B cell (primary cell): ENCODE results near the gene SNRK.

Experiments used
- EZH2 ChIP-seq: IDR thresholded peaks from 2 replicates; pipeline ENCODE4 v1.6.1; 2012; ENCODE audit warnings: borderline replicate concordance, low read depth, mild to moderate bottlenecking, moderate library complexity, low read length; ENCODE audit not compliant: insufficient read depth, poor library complexity, severe bottlenecking
- TF ChIP-seq, protein P1 (sequence below): fragments of 200-600 bp; IDR thresholded peaks from one replicate; pipeline ENCODE4 v1.8.0; 2022; ENCODE audit warnings: antibody characterized with exemption, mild to moderate bottlenecking

- TF ChIP-seq, protein P1, sequence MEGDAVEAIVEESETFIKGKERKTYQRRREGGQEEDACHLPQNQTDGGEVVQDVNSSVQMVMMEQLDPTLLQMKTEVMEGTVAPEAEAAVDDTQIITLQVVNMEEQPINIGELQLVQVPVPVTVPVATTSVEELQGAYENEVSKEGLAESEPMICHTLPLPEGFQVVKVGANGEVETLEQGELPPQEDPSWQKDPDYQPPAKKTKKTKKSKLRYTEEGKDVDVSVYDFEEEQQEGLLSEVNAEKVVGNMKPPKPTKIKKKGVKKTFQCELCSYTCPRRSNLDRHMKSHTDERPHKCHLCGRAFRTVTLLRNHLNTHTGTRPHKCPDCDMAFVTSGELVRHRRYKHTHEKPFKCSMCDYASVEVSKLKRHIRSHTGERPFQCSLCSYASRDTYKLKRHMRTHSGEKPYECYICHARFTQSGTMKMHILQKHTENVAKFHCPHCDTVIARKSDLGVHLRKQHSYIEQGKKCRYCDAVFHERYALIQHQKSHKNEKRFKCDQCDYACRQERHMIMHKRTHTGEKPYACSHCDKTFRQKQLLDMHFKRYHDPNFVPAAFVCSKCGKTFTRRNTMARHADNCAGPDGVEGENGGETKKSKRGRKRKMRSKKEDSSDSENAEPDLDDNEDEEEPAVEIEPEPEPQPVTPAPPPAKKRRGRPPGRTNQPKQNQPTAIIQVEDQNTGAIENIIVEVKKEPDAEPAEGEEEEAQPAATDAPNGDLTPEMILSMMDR, result no peak
- no peak for TF ChIP-seq EZH2
Observed at GRCh38 chr3:43363621-43364266, 77.4 kb downstream of the SNRK start.
